GM12878 (cell line): Measurements from ENCODE around the gene SRSF7.

Source experiments
- CHD1 ChIP-seq: IDR thresholded peaks from 2 replicates; pipeline ENCODE4 v1.6.1; 2012; ENCODE audit warnings: low read depth, low read length, improper control_type of control experiment
- CTCF ChIP-seq, 3 experiments: IDR thresholded peaks in 2 of 3; conservative IDR thresholded peaks in 1 of 3; 2 replicates each; pipeline ENCODE4 v1.5.1; 2011; ENCODE audit warnings: low read depth in 3 of 3, low read length in 3 of 3, mild to moderate bottlenecking in 3 of 3, control low read depth in 2 of 3, moderate library complexity in 2 of 3, inconsistent platforms in 1 of 3, mixed read lengths in 1 of 3; ENCODE audit not compliant: control insufficient read depth in 2 of 3, insufficient read depth in 1 of 3; ENCODE audit errors: extremely low read depth in 1 of 3
- MLLT1 ChIP-seq: fragments of 450-650 bp; IDR thresholded peaks from 2 replicates; pipeline ENCODE4 v1.6.1; 2016; ENCODE audit warnings: mild to moderate bottlenecking
- NKRF ChIP-seq: fragments of 450-650 bp; conservative IDR thresholded peaks from 2 replicates; pipeline ENCODE4 v1.6.1; 2017; ENCODE audit warnings: mild to moderate bottlenecking, moderate library complexity
- RAD51 ChIP-seq: fragments of 450-650 bp; IDR thresholded peaks from 2 replicates; pipeline ENCODE4 v1.6.1; 2016; ENCODE audit warnings: moderate library complexity, mild to moderate bottlenecking, inconsistent platforms
- RCOR1 ChIP-seq: conservative IDR thresholded peaks from 2 replicates; pipeline ENCODE4 v1.6.1; 2012; ENCODE audit warnings: low read depth, low read length, improper control_type of control experiment
- REST ChIP-seq: IDR thresholded peaks from 2 replicates; pipeline ENCODE4 v1.6.1; 2012; ENCODE audit warnings: mild to moderate bottlenecking, low read depth, low read length
- USF1 ChIP-seq: IDR thresholded peaks from 2 replicates; pipeline ENCODE4 v1.6.1; 2011; ENCODE audit warnings: borderline replicate concordance, low read depth, mild to moderate bottlenecking, moderate library complexity, mixed read lengths, low read length; ENCODE audit not compliant: insufficient read depth; ENCODE audit errors: extremely low read length
- ZNF274 ChIP-seq: IDR thresholded peaks from one replicate; pipeline ENCODE4 v1.8.0; 2011; ENCODE audit not compliant: insufficient read length, insufficient read depth

- TF ChIP-seq CTCF (IDR thresholded peaks at IDR 0.05 in 2 of 3, conservative IDR thresholded peaks at IDR 0.05 in 1 of 3; ENCODE audit: control insufficient read depth in 2 of 3, extremely low read depth in 1 of 3, insufficient read depth in 1 of 3, low read depth in 3 of 3, low read length in 3 of 3) (no peak), USF1 (no peak), NKRF (no peak), ZNF274 (no peak), REST (no peak), RAD51 (no peak), CHD1 (no peak), MLLT1 (no peak), RCOR1 (no peak)
Measured at GRCh38 chr2:38719706-38720105, 31.5 kb downstream of the SRSF7 start.
